HG03571 (cell line): Measurements from ENCODE around the gene PCDHA9.
"Not testable (repeated sequence)": the region's sequence is repeated elsewhere in the genome, so short reads cannot be mapped to it uniquely, and the experiment has no call there.

ENCODE experiments used
- ATAC-seq: cut with Tn5 transposase; IDR thresholded peaks from one replicate; pipeline ENCODE4 v1.9.1; 2021; ENCODE audit not compliant: unreplicated experiment

Gene PCDHA9

DNA sequence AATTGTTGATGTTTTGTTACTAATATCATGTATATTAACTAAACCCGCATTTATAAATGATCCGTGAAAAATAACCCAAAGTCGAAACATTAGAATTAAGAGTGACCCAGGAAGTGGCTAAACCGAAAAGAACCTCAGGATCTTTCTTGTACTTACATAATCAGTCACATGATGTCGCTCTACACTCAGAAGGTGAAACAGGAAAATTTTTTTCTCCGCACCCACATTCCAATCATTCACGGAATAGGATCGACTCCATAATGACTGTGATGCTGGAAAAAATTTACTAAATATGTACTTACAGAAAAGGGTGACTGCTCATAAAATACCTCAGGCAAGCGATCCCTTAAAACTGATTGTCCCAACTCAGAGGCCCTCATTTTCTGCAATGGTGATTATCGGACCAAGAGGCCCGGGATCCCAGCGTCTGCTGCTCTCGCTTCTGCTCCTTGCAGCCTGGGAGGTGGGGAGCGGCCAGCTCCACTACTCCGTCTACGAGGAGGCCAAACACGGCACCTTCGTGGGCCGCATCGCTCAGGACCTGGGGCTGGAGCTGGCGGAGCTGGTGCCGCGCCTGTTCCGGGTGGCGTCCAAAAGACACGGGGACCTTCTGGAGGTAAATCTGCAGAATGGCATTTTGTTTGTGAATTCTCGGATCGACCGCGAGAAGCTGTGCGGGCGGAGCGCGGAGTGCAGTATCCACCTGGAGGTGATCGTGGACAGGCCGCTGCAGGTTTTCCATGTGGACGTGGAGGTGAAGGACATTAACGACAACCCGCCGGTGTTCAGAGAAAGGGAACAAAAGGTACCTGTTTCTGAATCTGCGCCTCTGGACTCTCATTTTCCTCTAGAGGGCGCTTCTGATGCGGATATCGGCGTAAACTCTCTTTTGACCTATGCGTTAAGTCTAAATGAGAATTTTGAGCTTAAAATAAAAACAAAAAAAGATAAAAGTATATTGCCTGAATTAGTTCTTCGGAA lies 27.2 kb downstream of the PCDHA9 start, which contains the start of gene PCDHA12:
Gene PCDHA12, plus strand, starts transcription at position 224 of the 981 bp plus-strand sequence. Its CDS starts 165 bp downstream, at position 389.
- ATAC-seq: no peak

GRCh38 chr5:140876541-140877261 lies 28.5 kb downstream of the PCDHA9 start:
- not testable (repeated sequence) for ATAC-seq

DNA sequence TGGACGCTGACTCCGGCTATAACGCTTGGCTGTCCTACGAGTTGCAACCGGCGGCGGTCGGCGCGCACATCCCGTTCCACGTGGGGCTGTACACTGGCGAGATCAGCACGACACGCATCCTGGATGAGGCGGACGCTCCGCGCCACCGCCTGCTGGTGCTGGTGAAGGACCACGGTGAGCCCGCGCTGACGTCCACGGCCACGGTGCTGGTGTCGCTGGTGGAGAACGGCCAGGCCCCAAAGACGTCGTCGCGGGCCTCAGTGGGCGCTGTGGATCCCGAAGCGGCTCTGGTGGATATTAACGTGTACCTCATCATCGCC lies 29.0 kb downstream of the PCDHA9 start:
- ATAC-seq: no peak

DNA sequence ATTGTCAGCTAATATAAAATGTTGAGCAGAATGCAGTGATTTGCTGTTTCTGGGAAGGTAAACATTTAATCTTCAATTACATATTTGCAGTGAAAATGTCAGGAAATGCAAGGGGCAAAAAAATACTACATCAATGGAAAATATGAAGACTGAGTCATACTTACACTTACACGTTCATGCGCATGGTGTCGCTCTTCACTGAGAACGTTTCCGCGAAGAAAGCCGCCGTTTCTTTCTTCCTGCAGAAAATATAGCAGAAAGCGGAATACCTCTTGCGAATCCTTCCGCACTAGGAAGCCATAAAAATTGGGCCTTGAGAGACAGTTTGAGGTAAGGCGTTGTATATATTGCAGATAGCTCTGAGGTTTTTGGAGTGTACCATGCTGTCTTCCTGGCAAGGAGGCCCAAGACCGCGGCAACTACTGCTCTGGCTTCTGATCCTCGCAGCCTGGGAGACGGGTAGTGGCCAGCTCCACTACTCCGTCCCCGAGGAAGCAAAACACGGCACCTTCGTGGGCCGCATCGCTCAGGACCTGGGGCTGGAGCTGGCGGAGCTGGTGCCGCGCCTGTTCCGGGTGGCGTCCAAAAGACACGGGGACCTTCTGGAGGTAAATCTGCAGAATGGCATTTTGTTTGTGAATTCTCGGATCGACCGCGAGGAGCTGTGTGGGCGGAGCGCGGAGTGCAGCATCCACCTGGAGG lies 33.9 kb downstream of the PCDHA9 start, which contains the start of gene PCDHA13:
Gene PCDHA13, plus strand, starts transcription at position 236 of the 702 bp plus-strand sequence. Its CDS starts 145 bp downstream, at position 381.
- ATAC-seq: no peak

GRCh38 chr5:140882591-140882899 lies 34.4 kb downstream of the PCDHA9 start:
- ATAC-seq: no peak

DNA sequence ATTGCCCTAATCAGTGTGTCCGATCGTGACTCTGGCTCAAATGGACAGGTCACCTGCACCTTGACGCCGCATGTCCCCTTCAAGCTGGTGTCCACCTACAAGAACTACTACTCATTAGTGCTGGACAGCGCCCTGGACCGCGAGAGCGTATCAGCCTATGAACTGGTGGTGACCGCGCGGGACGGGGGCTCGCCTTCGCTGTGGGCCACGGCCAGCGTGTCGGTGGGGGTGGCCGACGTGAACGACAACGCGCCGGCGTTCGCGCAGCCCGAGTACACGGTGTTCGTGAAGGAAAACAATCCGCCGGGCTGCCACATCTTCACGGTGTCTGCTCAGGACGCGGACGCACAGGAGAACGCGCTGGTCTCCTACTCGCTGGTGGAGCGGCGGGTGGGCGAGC lies 35.2 kb downstream of the PCDHA9 start:
- no peak for ATAC-seq

GRCh38 chr5:140883927-140884697 lies 35.9 kb downstream of the PCDHA9 start:
- ATAC-seq: no peak
